Upper lobe of right lung (tissue), 1 donor: Measurements from ENCODE around the gene PLPP7. TPM values are rescaled to one million over a fixed set of nuclear protein-coding genes. Genes with fewer than 3 reads are reported as not detected.
"Not testable (repeated sequence)": the region's sequence is repeated elsewhere in the genome, so short reads cannot be mapped to it uniquely, and the experiment has no call there.

Experiments
- ATAC-seq: fragments of 200-7000 bp; cut with Tn5 transposase; one replicate; pipeline ENCODE4 v1.9.1; 2020; ENCODE audit warnings: mild to moderate bottlenecking, moderate library complexity
- DNase-seq: peaks from one replicate; pipeline ENCODE4 v3.0.0-alpha.2; 2020
- H3K27ac ChIP-seq: fragments of 200-600 bp; one replicate; pipeline ENCODE4 v1.8.0; 2022
- H3K27me3 ChIP-seq: fragments of 200-600 bp; one replicate; pipeline ENCODE4 v1.8.0; 2022; ENCODE audit warnings: mild to moderate bottlenecking
- H3K36me3 ChIP-seq: fragments of 200-600 bp; one replicate; pipeline ENCODE4 v1.8.0; 2022
- H3K4me1 ChIP-seq: fragments of 200-600 bp; one replicate; pipeline ENCODE4 v1.8.0; 2022
- H3K4me3 ChIP-seq: fragments of 200-600 bp; one replicate; pipeline ENCODE4 v1.8.0; 2022; ENCODE audit warnings: mild to moderate bottlenecking
- H3K9me3 ChIP-seq: fragments of 200-600 bp; one replicate; pipeline ENCODE4 v1.8.0; 2022
- CTCF ChIP-seq: fragments of 200-600 bp; IDR thresholded peaks from one replicate; pipeline ENCODE4 v1.8.0; 2022; ENCODE audit warnings: antibody characterized with exemption
- intact Hi-C: fragments of 100-400 bp; cut with DNase I; formaldehyde crosslinking; loops from one replicate; pipeline ENCODE4 v1.11.0; 2022
- total RNA-seq: library from RNA; stranded (reverse); fragmentation: NEBNext Ultra II Directional; extraction: Animal tissue kit (Norgen Biotek cat#: 25700); gene quantifications from one replicate; pipeline ENCODE4 v1.2.1, GENCODE V29; 2021
- donor health status: DM: no; HTN: yes; CAD: no; lungs with severe emphysema.

Gene PLPP7
- total RNA-seq, 1 donor from 2014 or later: 1.5 TPM

GRCh38 chr9:131258698-131259431, 30.7 kb upstream of the PLPP7 start:
- Histone ChIP-seq H3K4me1 (peaks cover 22% of the 10 kb centered on the region), H3K36me3 (peaks cover 16% of the 10 kb centered on the region), H3K27ac (peak overlapping the region; percentile 6), H3K9me3 (no peaks in the 10 kb centered on the region), H3K4me3 (no peak overlapping the region), H3K27me3 (no peaks in the 10 kb centered on the region)
- no peak for DNase-seq
- ATAC-seq: no peak
- intact Hi-C loops: no loop called here
- no peak for TF ChIP-seq CTCF

GRCh38 chr9:131259432-131259898, 30.1 kb upstream of the PLPP7 start:
- ATAC-seq (no peak), DNase-seq (no peak)
- Histone ChIP-seq H3K36me3 (peaks cover 16% of the 10 kb centered on the region), H3K27me3 (no peaks in the 10 kb centered on the region), H3K27ac (no peak overlapping the region), H3K4me3 (no peak overlapping the region), H3K4me1 (peaks cover 22% of the 10 kb centered on the region), H3K9me3 (no peaks in the 10 kb centered on the region)
- no peak for TF ChIP-seq CTCF
- intact Hi-C loops: no loop called here

- no peaks in the 10 kb centered on the region for H3K9me3 ChIP-seq
- no peak for TF ChIP-seq CTCF
- intact Hi-C loops: no loop called here
- DNase-seq (no peak), ATAC-seq (no peak)
- H3K27me3 ChIP-seq: no peaks in the 10 kb centered on the region
- no peak overlapping the region for H3K27ac ChIP-seq
- H3K4me3 ChIP-seq: no peak overlapping the region
- peaks cover 20% of the 10 kb centered on the region for H3K4me1 ChIP-seq
- H3K36me3 ChIP-seq: peaks cover 16% of the 10 kb centered on the region
Observed at GRCh38 chr9:131259916-131260597, 29.5 kb upstream of the PLPP7 start.

- Histone ChIP-seq H3K36me3 (peaks cover 16% of the 10 kb centered on the region), H3K4me1 (peaks cover 16% of the 10 kb centered on the region), H3K27ac (no peak overlapping the region), H3K9me3 (no peaks in the 10 kb centered on the region), H3K27me3 (no peaks in the 10 kb centered on the region), H3K4me3 (no peak overlapping the region)
- ATAC-seq: no peak
- no peak for DNase-seq
- no peak for TF ChIP-seq CTCF
- intact Hi-C loops: no loop called here
Observed at GRCh38 chr9:131260751-131261452, 28.6 kb upstream of the PLPP7 start.

GRCh38 chr9:131262327-131263032, 27.0 kb upstream of the PLPP7 start:
- intact Hi-C loops: no loop called here
- H3K27ac ChIP-seq: no peak overlapping the region
- peaks cover 18% of the 10 kb centered on the region for H3K4me1 ChIP-seq
- TF ChIP-seq CTCF: no peak
- DNase-seq: no peak
- H3K36me3 ChIP-seq: peaks cover 16% of the 10 kb centered on the region
- H3K4me3 ChIP-seq: no peak overlapping the region
- no peak for ATAC-seq
- H3K9me3 ChIP-seq: no peaks in the 10 kb centered on the region
- H3K27me3 ChIP-seq: no peaks in the 10 kb centered on the region

- H3K9me3 ChIP-seq, H3K27me3 ChIP-seq, H3K4me3 ChIP-seq, H3K27ac ChIP-seq, DNase-seq, ATAC-seq, intact Hi-C loops: not testable (repeated sequence)
- Histone ChIP-seq H3K36me3 (peaks cover 16% of the 10 kb centered on the region), H3K4me1 (peaks cover 19% of the 10 kb centered on the region)
Observed at GRCh38 chr9:131263033-131263343, 26.5 kb upstream of the PLPP7 start.
